Stimulated activated CD4-positive, alpha-beta T cell treated with anti-CD3 and anti-CD28 coated beads, TNF-alpha, amount 100 ng/mL, for 4 hours (primary cell): Measurements from ENCODE around the gene ZBTB1.

Source experiments
- DNase-seq, 3 experiments: peaks; one replicate each; pipeline ENCODE4 v3.0.0-alpha.2; 2020; ENCODE audit warnings: low read depth in 3 of 3

Gene ZBTB1, protein sequence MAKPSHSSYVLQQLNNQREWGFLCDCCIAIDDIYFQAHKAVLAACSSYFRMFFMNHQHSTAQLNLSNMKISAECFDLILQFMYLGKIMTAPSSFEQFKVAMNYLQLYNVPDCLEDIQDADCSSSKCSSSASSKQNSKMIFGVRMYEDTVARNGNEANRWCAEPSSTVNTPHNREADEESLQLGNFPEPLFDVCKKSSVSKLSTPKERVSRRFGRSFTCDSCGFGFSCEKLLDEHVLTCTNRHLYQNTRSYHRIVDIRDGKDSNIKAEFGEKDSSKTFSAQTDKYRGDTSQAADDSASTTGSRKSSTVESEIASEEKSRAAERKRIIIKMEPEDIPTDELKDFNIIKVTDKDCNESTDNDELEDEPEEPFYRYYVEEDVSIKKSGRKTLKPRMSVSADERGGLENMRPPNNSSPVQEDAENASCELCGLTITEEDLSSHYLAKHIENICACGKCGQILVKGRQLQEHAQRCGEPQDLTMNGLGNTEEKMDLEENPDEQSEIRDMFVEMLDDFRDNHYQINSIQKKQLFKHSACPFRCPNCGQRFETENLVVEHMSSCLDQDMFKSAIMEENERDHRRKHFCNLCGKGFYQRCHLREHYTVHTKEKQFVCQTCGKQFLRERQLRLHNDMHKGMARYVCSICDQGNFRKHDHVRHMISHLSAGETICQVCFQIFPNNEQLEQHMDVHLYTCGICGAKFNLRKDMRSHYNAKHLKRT

DNA sequence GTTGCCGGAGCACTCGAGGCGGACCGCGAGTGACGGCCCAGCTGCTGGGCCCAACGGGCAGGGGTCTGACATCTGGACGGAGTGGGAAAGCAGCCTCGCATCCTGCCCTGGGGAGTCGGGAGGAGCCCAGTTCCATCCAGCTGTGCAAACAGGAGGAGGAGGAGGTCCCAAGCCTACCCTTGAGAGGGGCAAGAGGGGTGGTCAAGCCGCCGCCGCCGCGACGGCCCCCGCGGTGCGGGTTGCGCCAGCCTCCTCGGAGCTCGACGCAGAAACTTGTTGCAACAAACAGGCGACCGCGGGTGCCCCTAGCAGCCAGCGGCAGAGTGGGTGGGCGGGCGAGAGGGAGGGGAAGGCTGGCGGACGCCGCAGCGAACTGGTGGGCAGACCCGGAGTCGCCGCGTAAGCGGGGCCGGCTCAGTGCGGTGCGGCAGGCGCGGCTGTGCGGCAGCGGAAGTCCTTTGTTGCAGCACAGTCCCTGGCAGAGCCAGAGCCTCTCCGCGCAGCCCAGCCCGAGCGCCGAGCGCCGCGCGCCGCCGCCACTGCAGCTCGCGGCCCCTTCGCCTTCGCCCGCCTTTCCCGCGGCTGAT, at the start of gene ZBTB1:
Gene ZBTB1 (plus strand): TSS at position 461 of the 587 bp plus-strand sequence. CDS start 16,735 bp downstream, outside the sequence.
- DNase-seq: peak; percentile 75 to 78 (median 77)

DNA sequence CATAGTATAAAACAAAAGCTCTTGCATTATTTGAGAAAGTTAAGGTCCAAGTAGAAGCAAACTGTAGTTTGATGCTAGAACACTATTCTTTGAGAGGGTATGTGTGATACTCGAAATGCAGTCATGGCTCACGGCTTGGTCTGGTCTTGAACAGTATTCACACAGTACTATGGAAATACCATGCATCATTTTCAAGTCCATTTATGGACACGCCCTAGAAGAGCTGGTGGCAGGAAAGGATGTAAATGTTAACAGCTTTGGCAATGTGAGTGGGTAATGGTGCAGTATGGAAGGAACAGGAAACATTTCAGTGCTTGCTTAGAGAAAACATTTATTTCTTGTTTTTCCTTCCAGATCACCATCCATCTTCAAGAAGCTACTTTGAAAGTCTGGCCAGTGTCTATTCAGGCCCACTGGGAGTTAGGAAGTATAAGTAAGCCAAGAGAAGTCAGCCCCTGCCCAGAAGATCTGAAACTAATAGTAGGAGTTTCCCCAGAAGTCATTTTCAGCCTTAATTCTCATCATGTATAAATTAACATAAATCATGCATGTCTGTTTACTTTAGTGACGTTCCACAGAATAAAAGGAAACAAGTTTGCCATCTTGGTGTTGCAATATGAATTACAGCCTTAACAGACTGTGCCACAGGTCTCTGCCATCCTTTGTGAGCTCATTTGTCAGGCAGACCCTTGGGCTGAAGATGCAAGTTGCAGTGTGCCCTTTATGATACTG, 45.0 kb upstream of the ZBTB1 start:
- DNase-seq: no peak

DNA sequence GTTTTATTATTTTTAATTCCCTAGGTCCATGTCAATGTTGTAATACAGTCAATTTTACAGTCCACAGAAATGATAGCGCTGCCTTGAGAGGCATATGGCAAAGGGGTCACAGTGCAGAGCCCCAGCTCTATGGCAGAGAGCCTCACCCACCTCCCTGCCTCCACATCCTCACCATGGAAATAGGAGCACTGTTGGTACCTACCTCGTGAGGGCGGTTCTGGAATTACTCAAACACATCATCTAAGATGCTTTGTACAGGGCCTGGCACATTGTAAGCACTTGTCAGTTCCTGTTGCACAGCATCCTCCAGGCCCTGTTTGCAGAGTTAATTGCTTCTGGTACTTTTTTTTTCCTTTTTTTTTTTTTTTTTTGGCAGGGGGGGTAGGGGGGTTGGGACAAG, 43.3 kb upstream of the ZBTB1 start:
- no peak for DNase-seq

DNA sequence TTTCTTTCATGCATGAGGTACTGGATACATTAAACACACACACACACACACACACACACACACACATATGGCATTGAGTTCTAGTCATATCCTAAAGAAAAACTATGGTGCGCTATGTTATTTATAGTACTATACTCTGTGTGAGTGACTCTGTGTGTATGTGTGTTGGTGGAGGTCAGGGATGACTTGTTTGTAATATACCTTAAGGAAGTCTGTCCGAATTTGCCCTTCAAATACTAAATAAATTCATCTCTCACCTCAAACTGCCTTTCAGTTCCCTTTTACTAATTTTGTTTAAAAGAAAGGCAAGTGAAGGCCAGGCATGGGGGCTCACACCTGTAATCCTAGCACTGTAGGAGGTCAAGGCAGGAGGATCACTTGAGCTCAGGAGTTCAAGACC, 41.4 kb upstream of the ZBTB1 start:
- DNase-seq: no peak

DNA sequence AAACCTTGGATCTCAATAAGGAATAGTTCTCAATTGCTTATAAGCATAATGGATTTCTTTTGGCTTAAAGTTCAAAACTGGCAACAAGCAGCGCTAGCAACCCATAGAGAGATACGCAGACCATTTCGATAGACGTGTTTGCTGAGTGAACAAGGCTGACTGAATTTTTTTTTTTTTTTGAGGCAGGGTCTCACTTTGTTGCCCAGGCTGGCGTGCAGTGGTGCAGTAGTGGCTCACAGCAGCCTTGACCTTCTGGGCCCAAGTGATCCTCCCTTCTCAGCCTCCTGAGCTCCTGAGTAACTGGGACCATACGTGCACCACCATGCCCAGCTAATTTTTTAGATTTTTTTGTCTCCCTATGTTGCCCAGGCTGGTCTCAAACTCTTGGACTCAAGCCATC, 40.7 kb upstream of the ZBTB1 start:
- DNase-seq: no peak

DNA sequence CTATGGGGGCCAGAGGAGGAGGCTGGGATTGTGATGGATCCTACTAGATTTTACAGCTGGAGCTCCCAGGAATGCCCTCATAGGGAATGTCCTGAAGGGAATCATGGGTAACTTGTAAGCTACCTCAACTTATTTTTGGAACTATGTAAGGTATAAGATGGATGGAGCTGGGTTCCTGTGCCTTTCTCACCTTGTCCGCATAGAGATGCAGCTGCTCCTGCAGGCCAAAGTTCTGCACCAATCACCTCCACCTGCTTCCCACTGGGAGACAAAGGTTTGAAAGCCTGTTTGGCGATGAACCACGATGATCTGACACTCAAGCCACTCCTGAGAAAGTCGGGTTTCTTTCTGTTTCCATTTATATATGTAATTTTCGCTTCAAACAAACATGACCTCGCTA, 39.9 kb upstream of the ZBTB1 start:
- DNase-seq: no peak

DNA sequence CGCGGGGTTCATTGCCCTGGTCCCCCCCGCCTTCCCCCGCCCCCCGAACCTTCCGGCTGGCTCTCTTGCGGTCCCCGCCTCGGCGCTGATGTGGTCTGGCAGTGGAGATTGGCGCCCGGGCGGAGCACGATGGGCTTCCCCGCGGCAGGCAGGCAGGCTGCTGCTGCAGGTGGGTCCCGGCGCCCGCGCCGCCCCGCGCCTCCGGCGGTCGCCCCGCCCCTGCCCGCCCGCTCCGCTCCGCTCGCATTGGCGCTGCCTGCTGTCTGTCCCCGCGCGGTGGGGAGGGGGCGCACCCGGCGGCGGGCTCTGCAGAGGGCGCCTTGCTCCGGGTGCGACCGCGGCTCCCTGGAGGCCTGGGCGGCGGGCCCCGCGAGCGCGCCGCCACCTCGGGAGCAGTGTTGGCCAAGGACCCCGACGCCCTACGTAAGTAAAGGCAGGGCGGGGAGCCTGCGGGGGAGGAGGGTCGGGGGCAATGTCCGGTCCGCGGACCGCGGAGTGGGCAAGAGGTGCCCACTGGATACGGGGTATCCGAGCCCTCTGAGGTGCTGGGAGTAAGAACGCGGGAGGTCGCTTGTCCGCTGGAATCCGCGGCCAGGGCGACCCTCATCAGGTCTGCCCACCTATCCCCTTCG, 39.3 kb upstream of the ZBTB1 start, which contains the start of gene AKAP5:
Gene AKAP5 (plus strand): TSS at position 309 of the 632 bp plus-strand sequence. CDS start 2,896 bp downstream, outside the sequence.
- peak; percentile 33 to 38 (median 36) for DNase-seq

DNA sequence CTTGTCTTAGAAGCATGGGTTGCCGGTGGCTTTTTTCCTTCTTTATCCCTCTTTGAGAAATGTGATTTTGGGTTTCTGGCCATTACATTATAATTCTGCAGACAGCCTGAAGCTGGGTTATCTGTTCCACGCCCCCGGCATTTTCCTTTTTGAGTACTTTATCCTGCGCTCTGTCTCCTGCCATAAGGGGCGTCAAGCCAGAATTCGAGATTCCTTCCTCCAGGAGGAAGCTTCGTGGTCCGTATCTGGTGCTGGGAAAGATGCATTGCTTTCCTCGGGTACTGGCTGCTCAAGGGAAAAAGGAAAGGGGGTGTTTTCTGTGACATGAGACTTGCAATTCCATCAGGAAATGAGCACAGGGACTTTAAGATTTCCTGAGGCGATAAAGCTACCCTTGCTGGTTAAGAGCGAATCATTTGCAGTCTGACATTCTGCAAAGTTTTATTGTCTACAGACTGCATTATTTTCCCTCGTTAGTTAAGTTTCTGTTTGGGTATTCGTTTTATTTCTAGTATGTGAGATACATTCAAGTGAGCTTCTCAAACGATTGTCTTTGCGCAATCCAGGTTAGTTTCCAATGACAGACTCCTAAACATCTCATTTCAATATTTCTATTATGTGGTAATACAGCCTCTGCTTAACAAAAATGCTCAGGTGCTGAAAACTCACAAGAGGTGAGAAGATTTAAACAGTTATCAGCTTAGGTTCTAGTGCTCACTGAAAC, 38.6 kb upstream of the ZBTB1 start:
- no peak for DNase-seq

DNA sequence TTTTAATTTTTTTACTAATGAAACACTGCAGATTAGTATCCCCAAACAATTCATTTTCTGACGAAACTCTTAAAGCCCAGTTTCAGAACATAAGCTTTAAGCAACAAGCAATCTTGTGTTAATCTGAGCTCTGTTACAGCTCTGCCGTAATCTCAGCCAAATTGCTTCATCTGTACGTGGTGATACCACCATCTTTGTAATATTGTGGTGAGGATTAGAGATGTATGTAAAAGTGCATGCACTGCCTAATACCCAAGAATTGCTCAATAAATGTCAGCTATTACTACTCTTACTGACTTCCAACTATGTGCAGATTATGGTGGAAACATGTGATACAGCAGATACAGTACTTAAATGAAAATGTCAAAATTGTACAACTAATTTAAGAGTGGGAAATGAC, 37.5 kb upstream of the ZBTB1 start:
- no peak for DNase-seq

DNA sequence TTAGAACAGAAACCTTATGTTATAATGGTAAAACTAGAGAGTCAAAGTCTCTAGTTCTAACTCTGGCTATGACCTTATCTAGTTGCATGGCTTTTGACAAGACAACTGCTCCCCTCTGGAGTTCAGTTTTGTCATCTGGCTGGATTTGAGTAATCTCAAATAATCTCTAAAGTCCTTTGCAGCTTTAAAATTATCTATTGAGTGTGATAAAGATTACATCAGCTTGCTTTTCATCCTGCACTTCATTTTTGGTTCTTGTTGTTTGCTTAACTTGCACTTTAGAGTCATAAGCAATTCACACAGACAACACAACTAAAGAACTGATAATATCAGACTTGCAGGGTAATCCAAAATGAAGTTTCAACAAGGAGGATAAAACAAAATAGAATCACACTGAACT, 37.0 kb upstream of the ZBTB1 start:
- DNase-seq: no peak

DNA sequence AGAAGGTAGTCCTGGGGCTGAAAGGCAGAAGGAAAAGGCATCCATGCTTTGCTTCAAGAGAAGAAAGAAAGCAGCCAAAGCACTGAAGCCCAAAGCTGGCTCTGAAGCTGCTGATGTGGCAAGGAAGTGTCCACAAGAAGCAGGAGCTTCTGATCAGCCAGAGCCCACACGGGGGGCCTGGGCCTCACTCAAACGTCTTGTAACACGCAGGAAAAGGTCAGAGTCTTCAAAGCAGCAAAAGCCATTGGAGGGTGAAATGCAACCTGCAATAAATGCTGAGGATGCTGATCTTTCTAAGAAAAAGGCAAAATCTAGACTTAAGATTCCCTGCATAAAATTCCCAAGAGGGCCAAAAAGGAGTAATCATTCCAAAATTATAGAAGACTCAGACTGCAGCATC, 36.1 kb upstream of the ZBTB1 start:
- DNase-seq: no peak

DNA sequence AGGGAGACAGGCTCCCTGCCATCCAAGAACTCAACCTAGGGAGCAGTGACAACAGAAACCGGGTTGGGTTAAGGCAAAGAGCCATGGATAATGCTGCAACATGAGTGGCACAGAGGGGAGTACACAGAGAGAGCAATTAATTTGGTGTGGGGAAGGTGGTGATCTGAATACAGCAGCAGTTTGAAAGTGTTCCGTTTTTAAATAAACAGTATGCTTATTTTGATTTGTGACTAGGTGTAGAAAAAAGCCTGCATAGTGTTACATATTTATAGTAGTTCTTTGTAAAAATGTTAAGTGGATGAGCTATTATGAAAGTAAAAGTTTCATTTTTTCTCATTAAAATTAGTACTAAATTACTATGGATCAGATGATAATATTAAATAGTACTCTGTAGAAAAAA, 30.5 kb upstream of the ZBTB1 start:
- no peak for DNase-seq

DNA sequence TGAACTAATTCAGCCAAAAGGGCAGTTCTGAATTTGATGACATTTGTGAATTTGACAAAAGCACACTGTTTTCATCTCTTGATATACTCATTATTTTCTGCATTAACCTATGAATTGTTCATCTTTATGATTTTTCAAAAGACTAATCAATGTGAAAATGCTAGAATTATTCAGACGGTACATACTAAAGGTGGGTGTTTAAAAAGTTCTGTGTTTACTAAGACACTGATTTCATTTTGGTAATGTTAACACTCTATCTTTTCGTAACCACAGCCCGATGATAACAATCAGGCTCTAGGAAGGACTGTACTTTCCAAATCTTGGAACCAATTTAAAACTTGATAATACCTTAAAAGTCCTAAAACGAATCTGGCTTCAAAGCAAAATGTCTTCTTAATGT, 29.9 kb upstream of the ZBTB1 start:
- no peak for DNase-seq

DNA sequence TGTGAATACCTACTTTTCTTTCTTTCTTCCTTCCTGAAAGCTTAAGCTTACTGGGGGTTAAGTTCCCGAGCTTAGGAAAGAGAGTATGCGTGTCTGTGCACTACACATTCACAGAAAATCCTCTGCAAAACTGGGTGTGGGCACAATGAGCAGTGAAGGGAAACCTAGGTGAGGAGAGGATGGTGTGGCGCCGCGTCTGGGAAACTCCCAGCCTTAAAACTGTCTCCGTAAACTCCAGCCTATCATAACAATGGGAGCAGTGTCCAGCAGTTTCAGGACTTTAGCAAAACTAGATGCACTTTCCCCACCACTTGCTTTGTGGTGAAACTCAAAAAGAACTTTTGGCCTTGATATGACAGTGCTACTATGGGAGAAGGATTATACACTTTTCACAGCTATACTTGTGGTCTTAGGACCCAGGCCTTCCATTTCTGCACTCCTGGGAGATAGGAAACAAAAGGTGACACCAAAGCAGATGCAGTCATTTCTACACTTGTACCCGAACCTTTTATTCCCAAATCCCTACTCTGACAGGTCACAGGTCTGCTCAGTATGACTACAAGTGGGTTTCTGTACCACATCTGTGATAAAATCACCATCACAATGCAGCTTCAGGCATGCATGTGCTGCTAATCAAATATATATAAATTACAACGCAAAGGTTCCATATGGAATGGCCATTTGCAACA, 28.8 kb upstream of the ZBTB1 start:
- DNase-seq: no peak

DNA sequence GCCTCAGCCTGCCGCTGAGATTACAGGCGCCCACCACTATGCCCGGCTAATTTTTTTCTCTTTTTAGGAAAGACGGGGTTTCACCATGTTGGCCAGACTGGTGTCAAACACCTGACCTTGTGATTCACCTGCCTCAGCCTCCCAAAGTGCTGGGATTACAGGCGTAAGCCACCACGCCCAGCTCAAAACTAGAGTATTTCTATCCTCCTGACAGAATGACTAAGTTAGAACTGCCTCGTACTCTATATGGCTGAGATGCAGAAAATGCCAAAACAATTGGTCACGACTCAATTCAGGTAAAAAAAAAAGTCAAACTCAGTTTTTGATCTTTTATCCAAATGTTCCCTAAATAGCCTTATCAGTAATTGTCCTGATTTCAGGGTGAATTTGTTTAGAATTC, 28.1 kb upstream of the ZBTB1 start:
- no peak for DNase-seq

DNA sequence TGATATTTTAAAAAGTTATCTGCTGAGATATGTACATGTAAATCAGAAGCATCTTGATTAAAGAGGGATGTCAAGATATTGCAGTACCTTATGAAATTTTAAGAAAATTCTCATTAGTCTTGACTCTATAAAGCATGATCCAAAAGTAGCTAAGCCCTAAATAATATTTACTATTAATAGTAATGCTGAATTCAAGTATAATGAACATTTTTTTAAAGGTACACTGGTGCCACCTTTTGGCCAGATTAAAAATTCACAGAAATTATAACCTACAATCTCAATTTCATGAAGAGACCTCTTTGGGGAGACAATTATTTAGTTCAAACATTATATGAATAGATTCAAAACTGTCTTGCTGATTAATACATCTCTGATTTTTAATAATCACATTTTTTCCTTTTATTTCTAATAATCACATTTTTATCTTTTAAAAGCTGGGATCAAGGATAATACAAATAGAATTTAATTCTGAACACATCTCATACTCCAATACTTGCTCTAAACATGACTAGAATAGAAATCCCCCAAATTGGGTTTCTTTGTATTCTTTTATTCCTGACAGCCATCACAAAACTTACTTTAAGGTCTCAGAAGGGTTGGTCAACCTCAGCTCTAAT, 25.8 kb upstream of the ZBTB1 start:
- no peak for DNase-seq

DNA sequence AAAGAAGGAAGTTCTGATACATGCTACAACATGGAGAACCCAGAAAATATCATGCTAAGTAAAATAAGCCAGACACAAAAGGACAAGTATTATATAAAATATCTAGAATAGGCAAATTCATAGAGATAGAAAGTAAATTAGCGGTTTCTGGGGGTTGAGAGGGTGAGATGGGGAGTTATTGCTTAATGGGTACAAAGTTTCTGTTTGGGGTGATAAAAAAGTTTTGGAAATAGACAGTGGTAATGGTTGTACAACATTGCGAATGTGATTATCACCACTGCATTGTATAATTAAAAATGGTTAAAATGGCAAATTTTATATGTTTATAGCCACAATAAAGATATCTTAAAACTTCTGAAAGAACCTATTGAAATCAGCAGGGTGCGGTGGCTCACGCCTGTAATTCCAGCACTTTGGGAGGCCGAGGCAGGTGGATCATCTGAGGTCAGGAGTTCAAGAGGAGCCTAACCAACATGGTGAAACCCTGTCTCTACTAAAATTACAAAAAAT, 15.9 kb upstream of the ZBTB1 start:
- DNase-seq: no peak

DNA sequence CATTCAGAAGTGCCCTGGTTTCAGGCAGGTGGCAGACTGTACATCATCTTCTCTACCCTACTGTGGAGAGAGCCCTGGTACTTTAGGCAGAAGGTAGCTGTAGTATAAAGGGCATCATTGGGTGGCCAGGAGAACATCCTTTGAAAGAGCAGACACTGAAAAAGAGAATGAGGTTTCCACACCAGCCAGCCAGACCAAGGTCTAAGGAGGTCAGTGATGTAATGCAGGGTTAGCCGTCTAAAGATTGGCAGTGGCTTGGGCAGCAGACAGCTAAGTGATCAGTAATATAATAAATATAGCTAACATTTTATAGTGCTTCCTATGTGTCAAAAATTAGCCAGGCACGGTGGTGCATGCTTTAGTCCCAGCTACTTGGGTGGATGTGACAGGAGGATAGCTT, 12.9 kb upstream of the ZBTB1 start:
- DNase-seq: no peak

DNA sequence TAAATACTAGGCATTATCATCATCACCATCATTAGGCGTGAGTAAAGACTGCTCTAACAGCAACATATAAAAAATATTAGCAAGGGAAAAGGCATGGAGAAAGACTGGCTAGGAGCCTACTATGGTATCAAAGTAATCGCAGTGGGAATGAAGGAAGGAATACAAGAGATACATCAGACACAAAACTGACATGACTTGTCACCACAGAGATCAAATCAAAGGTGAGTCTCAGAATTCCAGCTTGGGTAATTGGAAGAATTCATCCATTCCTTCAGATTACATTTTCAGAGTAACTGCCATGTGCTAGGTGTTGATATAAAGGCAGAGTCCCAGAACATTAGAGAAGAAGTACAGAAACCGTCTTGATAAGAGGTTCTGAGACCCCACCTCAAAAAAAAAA, 11.1 kb upstream of the ZBTB1 start:
- no peak for DNase-seq

DNA sequence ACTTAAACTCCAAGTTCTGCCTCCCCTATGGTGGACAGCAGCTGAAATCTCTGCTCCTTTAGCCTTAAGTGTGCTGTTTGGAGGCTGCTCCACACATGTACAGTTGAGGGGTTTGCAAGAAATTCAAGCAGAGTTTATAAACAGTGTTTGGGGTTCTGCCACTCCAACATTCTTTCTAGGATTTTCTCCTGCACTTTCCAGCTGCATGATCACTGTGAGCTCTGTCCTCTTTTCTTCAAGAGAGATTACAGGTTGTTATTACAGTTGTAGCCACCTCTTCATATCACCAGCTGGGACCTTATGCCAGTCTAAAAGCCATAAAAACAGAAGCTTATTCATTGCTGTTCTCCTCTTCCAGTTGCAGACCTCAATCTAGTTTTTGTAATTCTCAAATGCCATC, 9.3 kb upstream of the ZBTB1 start:
- DNase-seq: no peak
